ENCODE measurements around the gene GSC.

The GSC gene

GRCh38 chr14:94770815-94771157 lies 873 bp upstream of the GSC start:
- H3K36me3 ChIP-seq (ENCODE audit: control insufficient read depth, insufficient read depth, low read length): no peaks in the 10 kb centered on the region
- H3K27me3 ChIP-seq (ENCODE audit: control insufficient read depth, insufficient read depth, low read length): peaks cover 92% of the 10 kb centered on the region
- H3K4me1 ChIP-seq (ENCODE audit: control insufficient read depth, insufficient read depth, low read length): peaks cover 21% of the 10 kb centered on the region
- no peak overlapping the region for H3K9ac ChIP-seq (ENCODE audit: low read length)
- H3K9me3 ChIP-seq (ENCODE audit: control insufficient read depth, low read length): no peaks in the 10 kb centered on the region
- no peak overlapping the region for H3K4me3 ChIP-seq (ENCODE audit: low read length)

GRCh38 chr14:94770251-94770749 lies 387 bp upstream of the GSC start:
- H3K4me3 ChIP-seq (ENCODE audit: low read length): peak overlapping the region; percentile 19
- H3K9ac ChIP-seq (ENCODE audit: low read length): peak overlapping the region; percentile 13
- H3K9me3 ChIP-seq (ENCODE audit: control insufficient read depth, low read length): no peaks in the 10 kb centered on the region
- H3K4me1 ChIP-seq (ENCODE audit: control insufficient read depth, insufficient read depth, low read length): peaks cover 21% of the 10 kb centered on the region
- peaks cover 90% of the 10 kb centered on the region for H3K27me3 ChIP-seq (ENCODE audit: control insufficient read depth, insufficient read depth, low read length)
- no peaks in the 10 kb centered on the region for H3K36me3 ChIP-seq (ENCODE audit: control insufficient read depth, insufficient read depth, low read length)

GRCh38 chr14:94768521-94769390 lies 1.2 kb downstream of the GSC start:
- H3K4me3 ChIP-seq (ENCODE audit: low read length): peak overlapping the region; percentile 19
- H3K9ac ChIP-seq (ENCODE audit: low read length): no peak overlapping the region
- H3K9me3 ChIP-seq (ENCODE audit: control insufficient read depth, low read length): no peaks in the 10 kb centered on the region
- peaks cover 21% of the 10 kb centered on the region for H3K4me1 ChIP-seq (ENCODE audit: control insufficient read depth, insufficient read depth, low read length)
- no peaks in the 10 kb centered on the region for H3K36me3 ChIP-seq (ENCODE audit: control insufficient read depth, insufficient read depth, low read length)
- peaks cover 83% of the 10 kb centered on the region for H3K27me3 ChIP-seq (ENCODE audit: control insufficient read depth, insufficient read depth, low read length)

GRCh38 chr14:94768141-94768520 lies 1.8 kb downstream of the GSC start:
- H3K27me3 ChIP-seq (ENCODE audit: control insufficient read depth, insufficient read depth, low read length): peaks cover 76% of the 10 kb centered on the region
- H3K9me3 ChIP-seq (ENCODE audit: control insufficient read depth, low read length): no peaks in the 10 kb centered on the region
- H3K4me1 ChIP-seq (ENCODE audit: control insufficient read depth, insufficient read depth, low read length): peaks cover 21% of the 10 kb centered on the region
- no peaks in the 10 kb centered on the region for H3K36me3 ChIP-seq (ENCODE audit: control insufficient read depth, insufficient read depth, low read length)
- H3K4me3 ChIP-seq (ENCODE audit: low read length): no peak overlapping the region
- no peak overlapping the region for H3K9ac ChIP-seq (ENCODE audit: low read length)

DNA sequence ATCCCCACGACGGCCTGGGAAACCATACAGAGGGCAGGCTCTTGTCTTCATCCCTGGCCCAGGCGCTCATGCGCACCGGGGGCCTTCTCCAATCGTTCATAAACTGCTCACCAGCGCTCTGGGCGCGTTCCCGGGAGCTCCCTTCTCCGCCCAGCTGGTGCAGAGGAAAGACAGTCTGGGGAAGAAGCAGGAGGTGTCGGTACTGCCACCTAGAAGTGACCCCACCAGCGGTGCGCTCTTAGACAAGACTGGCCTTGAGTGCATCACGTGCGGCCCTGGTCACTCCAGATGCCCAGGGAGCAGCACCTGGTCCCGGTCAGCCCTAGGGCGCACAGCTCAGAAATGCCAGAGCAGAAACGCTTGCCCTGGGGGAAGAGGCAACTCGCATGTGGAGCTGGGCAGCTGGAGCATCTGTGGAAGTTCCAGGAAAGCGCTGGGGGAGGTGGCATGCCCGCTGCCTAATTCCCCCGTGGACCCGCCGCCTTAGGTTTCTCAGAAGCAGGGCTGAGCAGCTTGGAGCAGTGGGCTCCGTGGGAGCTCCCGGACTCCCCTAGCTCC lies 2.5 kb downstream of the GSC start:
- Histone ChIP-seq H3K9ac (ENCODE audit: low read length) (no peak overlapping the region), H3K36me3 (ENCODE audit: control insufficient read depth, insufficient read depth, low read length) (no peaks in the 10 kb centered on the region), H3K9me3 (ENCODE audit: control insufficient read depth, low read length) (no peaks in the 10 kb centered on the region), H3K4me3 (ENCODE audit: low read length) (no peak overlapping the region), H3K27me3 (ENCODE audit: control insufficient read depth, insufficient read depth, low read length) (peaks cover 69% of the 10 kb centered on the region), H3K4me1 (ENCODE audit: control insufficient read depth, insufficient read depth, low read length) (peaks cover 21% of the 10 kb centered on the region)

- no peak overlapping the region for H3K9ac ChIP-seq (ENCODE audit: low read length)
- no peak overlapping the region for H3K4me3 ChIP-seq (ENCODE audit: low read length)
- H3K9me3 ChIP-seq (ENCODE audit: control insufficient read depth, low read length): no peaks in the 10 kb centered on the region
- H3K36me3 ChIP-seq (ENCODE audit: control insufficient read depth, insufficient read depth, low read length): no peaks in the 10 kb centered on the region
- H3K27me3 ChIP-seq (ENCODE audit: control insufficient read depth, insufficient read depth, low read length): peaks cover 41% of the 10 kb centered on the region
- H3K4me1 ChIP-seq (ENCODE audit: control insufficient read depth, insufficient read depth, low read length): peaks cover 14% of the 10 kb centered on the region
Observed at GRCh38 chr14:94764573-94764972, 5.3 kb downstream of the GSC start.

- no peaks in the 10 kb centered on the region for H3K36me3 ChIP-seq (ENCODE audit: control insufficient read depth, insufficient read depth, low read length)
Observed at GRCh38 chr14:94762431-94762830, 7.5 kb downstream of the GSC start.

GRCh38 chr14:94761997-94762377 lies 7.9 kb downstream of the GSC start:
- Histone ChIP-seq H3K36me3 (ENCODE audit: control insufficient read depth, insufficient read depth, low read length) (no peaks in the 10 kb centered on the region), H3K27me3 (ENCODE audit: control insufficient read depth, insufficient read depth, low read length) (peaks cover 15% of the 10 kb centered on the region), H3K9ac (ENCODE audit: low read length) (no peak overlapping the region), H3K9me3 (ENCODE audit: control insufficient read depth, low read length) (no peaks in the 10 kb centered on the region), H3K4me1 (ENCODE audit: control insufficient read depth, insufficient read depth, low read length) (no peaks in the 10 kb centered on the region), H3K4me3 (ENCODE audit: low read length) (no peak overlapping the region)

More at GRCh38 chr14:94762431-94762830, 7.5 kb downstream of the GSC start:
- Histone ChIP-seq H3K9ac (ENCODE audit: low read length) (no peak overlapping the region), H3K4me3 (ENCODE audit: low read length) (no peak overlapping the region), H3K4me1 (ENCODE audit: control insufficient read depth, insufficient read depth, low read length) (no peaks in the 10 kb centered on the region), H3K27me3 (ENCODE audit: control insufficient read depth, insufficient read depth, low read length) (peaks cover 19% of the 10 kb centered on the region), H3K9me3 (ENCODE audit: control insufficient read depth, low read length) (no peaks in the 10 kb centered on the region)

GRCh38 chr14:94761348-94761996 lies 8.4 kb downstream of the GSC start:
- H3K27me3 ChIP-seq (ENCODE audit: control insufficient read depth, insufficient read depth, low read length): peaks cover 12% of the 10 kb centered on the region
- H3K4me3 ChIP-seq (ENCODE audit: low read length): no peak overlapping the region
- no peak overlapping the region for H3K9ac ChIP-seq (ENCODE audit: low read length)

DNA sequence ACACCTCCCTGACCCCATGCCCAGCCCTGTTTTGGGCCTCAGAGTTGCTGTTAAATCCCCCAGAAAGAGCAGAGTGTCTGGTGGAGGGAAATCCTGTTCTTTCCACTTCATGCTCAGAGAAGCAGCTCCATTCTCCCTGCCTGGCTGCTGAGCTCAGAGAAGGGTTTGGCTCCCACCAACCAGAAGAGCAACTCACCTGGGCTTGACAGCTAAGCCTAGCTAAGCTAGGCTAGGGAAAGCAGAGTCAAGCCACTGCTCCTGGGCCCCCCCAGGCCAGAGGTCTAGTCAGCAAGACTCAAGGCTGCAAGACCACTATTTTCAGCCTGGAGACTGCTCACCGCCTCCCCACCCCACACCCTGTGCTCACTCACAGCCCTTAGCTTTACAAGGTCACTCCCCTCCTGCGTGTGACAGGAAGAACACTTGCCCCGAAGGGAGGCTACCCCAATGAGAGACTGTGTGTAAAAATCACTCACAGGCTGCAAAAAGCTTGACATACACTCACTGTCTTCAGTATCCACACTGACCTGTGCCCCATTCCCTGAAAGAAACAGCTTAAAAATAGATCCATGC lies 13.5 kb downstream of the GSC start:
- peaks cover 4% of the 10 kb centered on the region for H3K27me3 ChIP-seq (ENCODE audit: control insufficient read depth, insufficient read depth, low read length)
- no peak overlapping the region for H3K4me3 ChIP-seq (ENCODE audit: low read length)
- no peaks in the 10 kb centered on the region for H3K9me3 ChIP-seq (ENCODE audit: control insufficient read depth, low read length)
- no peak overlapping the region for H3K9ac ChIP-seq (ENCODE audit: low read length)
- no peaks in the 10 kb centered on the region for H3K36me3 ChIP-seq (ENCODE audit: control insufficient read depth, insufficient read depth, low read length)
- no peaks in the 10 kb centered on the region for H3K4me1 ChIP-seq (ENCODE audit: control insufficient read depth, insufficient read depth, low read length)

More at GRCh38 chr14:94761348-94761996, 8.4 kb downstream of the GSC start:
- H3K36me3 ChIP-seq (ENCODE audit: control insufficient read depth, insufficient read depth, low read length): no peaks in the 10 kb centered on the region
- no peaks in the 10 kb centered on the region for H3K4me1 ChIP-seq (ENCODE audit: control insufficient read depth, insufficient read depth, low read length)
- H3K9me3 ChIP-seq (ENCODE audit: control insufficient read depth, low read length): no peaks in the 10 kb centered on the region

GRCh38 chr14:94754391-94754942 lies 15.4 kb downstream of the GSC start:
- Histone ChIP-seq H3K36me3 (ENCODE audit: control insufficient read depth, insufficient read depth, low read length) (no peaks in the 10 kb centered on the region), H3K9ac (ENCODE audit: low read length) (no peak overlapping the region), H3K27me3 (ENCODE audit: control insufficient read depth, insufficient read depth, low read length) (peaks cover 4% of the 10 kb centered on the region), H3K9me3 (ENCODE audit: control insufficient read depth, low read length) (no peaks in the 10 kb centered on the region), H3K4me1 (ENCODE audit: control insufficient read depth, insufficient read depth, low read length) (no peaks in the 10 kb centered on the region), H3K4me3 (ENCODE audit: low read length) (no peak overlapping the region)
